Epithelial cell of esophagus (primary cell): ENCODE results near the gene NFKB1.
A peak's percentile ranks its signal among the peaks of the same experiment; 100 is the strongest.

Source experiments
- DNase-seq: peaks from one replicate; pipeline ENCODE4 v3.0.0; 2010; ENCODE audit warnings: low read depth
- H3K4me3 ChIP-seq: 2 replicates; pipeline ENCODE4 v1.5.1; 2011; ENCODE audit warnings: mild to moderate bottlenecking, low read length, control low read depth
- TF ChIP-seq, protein P1 (sequence below): IDR thresholded peaks from 2 replicates; pipeline ENCODE4 v1.5.1; 2011; ENCODE audit warnings: low read depth, mild to moderate bottlenecking, low read length, control low read depth, inconsistent platforms; ENCODE audit not compliant: insufficient read depth; ENCODE audit errors: missing control alignments

Gene NFKB1

DNA sequence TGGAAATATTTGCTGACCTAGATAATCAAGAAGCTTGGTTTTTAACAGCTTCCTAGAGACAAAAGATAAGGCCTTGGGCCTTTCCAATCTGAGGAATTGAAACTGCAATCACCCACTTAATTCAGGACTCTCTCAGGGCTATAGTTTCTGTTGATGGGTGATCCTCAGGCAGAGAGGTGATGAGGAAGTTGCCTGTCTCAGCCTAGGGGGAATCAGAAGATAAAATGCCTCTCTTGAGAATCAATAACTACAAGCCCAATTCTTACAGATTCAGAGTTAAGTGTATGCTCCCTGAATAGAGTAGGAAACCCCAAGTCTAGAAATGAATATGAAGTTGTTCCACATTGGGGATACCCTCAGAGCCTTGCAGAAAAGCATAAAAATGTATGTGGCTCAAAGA, 45.5 kb downstream of the NFKB1 start:
- TF ChIP-seq, protein P1, sequence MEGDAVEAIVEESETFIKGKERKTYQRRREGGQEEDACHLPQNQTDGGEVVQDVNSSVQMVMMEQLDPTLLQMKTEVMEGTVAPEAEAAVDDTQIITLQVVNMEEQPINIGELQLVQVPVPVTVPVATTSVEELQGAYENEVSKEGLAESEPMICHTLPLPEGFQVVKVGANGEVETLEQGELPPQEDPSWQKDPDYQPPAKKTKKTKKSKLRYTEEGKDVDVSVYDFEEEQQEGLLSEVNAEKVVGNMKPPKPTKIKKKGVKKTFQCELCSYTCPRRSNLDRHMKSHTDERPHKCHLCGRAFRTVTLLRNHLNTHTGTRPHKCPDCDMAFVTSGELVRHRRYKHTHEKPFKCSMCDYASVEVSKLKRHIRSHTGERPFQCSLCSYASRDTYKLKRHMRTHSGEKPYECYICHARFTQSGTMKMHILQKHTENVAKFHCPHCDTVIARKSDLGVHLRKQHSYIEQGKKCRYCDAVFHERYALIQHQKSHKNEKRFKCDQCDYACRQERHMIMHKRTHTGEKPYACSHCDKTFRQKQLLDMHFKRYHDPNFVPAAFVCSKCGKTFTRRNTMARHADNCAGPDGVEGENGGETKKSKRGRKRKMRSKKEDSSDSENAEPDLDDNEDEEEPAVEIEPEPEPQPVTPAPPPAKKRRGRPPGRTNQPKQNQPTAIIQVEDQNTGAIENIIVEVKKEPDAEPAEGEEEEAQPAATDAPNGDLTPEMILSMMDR, result no peak
- H3K4me3 ChIP-seq, result no peak overlapping the region
- no peak for DNase-seq

DNA sequence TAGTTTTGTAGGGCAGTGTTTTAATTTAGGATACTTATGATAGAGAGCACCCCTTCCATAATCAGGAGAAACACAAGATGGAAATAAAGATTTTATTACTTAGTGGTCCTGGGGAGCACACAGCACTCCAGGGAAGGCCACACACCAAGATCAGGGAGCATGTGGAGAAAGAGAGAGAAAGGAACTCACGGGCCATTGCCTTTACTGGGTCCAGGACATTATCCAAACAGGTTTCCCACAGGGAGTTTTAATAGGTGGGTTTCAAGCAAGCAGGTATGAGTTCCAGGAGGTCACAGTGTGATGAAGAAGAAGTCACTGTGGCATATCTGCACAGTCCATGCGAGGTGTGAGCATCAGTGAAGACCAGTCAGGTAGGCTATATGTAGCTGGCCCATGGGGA, 46.8 kb downstream of the NFKB1 start:
- TF ChIP-seq, protein P1, result no peak
- DNase-seq, result no peak

DNA sequence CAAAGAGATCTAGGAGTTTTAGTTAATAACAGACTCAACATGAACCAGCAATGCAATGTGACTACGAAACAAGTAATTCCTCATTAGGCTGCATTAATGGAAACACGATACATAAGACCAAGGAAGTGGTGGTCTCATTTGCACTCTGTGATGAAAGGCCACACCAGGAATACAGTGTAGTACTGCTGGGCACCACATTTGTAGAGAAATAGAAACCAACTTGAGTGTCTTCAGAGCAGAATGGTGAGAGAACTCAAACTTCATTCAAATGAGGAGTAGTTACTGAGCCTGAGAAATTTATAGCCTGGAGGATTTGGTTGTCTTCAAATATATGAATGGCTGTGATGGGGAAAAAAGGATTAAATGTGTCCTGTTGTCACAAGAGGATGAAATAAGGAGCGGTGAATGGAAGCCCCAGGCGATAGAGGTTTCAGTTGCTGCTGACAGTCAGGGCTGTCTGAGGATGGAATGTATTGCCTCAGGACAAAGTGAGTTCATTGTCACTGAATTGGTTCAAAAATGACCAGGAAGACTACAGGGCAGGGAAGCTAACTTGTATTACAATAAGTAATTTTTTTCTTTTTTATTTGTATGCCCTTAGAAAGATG, 50.9 kb downstream of the NFKB1 start:
- TF ChIP-seq, protein P1, result no peak
- no peak overlapping the region for H3K4me3 ChIP-seq
- peak; percentile 34 for DNase-seq

More for the DNA sequence above, 46.8 kb downstream of the NFKB1 start:
- no peak overlapping the region for H3K4me3 ChIP-seq

DNA sequence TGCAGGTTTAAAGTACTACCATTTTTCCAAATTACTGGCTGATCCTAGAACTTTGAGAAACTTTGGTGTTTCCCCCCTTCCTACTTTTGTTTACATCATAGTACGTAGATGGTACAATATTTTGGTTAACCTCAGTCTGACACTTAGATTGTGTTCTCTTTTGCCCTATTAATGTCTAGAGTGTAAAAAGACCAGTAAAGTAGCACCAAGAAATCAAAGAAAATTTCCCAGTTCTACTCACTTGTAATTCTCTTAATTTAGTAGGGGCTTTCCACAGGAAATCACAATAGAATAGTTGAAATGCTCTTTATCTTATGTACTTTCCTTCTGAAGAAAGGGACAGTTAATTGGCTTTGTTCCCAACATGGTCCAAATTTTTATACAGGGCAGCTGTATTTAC, 51.6 kb downstream of the NFKB1 start:
- no peak overlapping the region for H3K4me3 ChIP-seq
- TF ChIP-seq, protein P1, result no peak

DNA sequence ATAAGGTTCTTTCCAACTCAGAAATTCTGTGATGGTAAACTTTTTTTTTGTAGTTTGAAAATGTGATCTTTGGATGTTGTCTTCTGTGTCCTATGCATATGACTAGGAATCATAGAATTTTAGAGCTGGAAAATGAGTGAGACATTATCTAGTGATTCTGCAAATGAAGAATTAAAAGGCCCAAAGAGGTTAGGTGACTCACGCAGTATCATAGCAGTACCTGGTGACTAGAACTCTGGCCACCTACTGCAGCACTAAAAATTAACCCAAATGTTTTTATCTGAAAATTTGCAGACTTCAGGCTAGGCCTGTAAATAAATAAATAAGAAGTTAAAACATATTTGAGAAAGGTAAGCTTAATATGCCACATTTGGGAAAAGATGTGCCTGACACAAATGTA, 52.8 kb downstream of the NFKB1 start:
- no peak overlapping the region for H3K4me3 ChIP-seq
- peak; percentile 34 for DNase-seq
- TF ChIP-seq, protein P1, result no peak

More for the DNA sequence above, 51.6 kb downstream of the NFKB1 start:
- DNase-seq, result no peak

DNA sequence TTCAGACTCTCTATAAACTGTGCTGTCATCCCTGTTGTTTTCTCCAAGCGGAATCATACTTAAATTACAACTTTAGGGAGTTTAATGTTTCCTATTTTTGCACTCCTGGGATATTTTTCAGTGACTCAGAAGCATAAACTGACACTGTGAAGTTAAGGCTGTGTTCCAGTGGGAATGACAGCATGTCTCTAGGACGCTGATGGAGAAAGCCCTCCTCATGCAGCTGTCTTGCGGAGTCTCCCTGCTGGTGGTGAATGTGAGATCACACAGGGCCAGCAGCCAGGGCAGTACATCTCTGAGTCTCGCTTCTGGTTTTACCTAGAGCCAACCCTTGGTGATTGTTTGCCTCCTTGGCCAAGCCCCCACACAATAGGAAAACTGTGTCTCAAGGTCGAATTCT, 53.3 kb downstream of the NFKB1 start:
- no peak overlapping the region for H3K4me3 ChIP-seq
- TF ChIP-seq, protein P1, result no peak
- DNase-seq, result no peak

DNA sequence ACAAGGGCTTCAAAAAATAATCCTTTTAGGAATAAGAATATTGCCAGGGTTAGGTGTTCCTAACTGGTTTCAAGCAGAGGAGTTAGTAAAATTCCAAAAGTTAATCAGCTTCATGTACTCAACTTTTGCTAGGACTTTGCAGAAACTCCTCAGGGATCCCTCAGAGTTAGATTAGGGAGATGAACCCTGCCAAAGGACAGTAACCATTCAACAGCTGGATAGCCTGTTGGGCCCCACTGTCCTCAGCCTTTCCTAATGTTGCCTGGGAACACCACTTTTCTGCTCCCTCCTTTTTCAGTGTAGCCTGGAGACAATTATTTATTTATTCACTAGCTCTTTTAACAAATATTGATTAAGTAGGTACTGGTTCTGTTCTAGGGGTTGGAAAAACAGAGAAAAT, 53.8 kb downstream of the NFKB1 start:
- no peak for DNase-seq
- no peak overlapping the region for H3K4me3 ChIP-seq
- TF ChIP-seq, protein P1, result no peak
